Measurements from ENCODE around the gene AGRN. TPM values are rescaled to one million over a fixed set of nuclear protein-coding genes. Genes with fewer than 3 reads are reported as not detected.
"Not testable (repeated sequence)": the region's sequence is repeated elsewhere in the genome, so short reads cannot be mapped to it uniquely, and the experiment has no call there.

AGRN gene
- total and polyA plus RNA-seq, 4 experiments from 2014 or later, result 1.2 to 1.4 TPM; not detected in 2

GRCh38 chr1:1027791-1028190, 7.9 kb downstream of the AGRN start:
- Histone ChIP-seq H3K4me3 (ENCODE audit: low read length in 2 of 2) (no peak overlapping the region), H3K27me3 (ENCODE audit: insufficient read depth, low read length) (peaks cover 5% of the 10 kb centered on the region), H3K27ac (ENCODE audit: low read depth, low read length) (no peak overlapping the region), H3K4me1 (ENCODE audit: insufficient read depth, low read length) (peaks cover 8% of the 10 kb centered on the region), H3K9me3 (ENCODE audit: control insufficient read depth in 1 of 2, low read length in 2 of 2) (no peaks in the 10 kb centered on the region), H3K36me3 (ENCODE audit: insufficient read depth, low read length) (no peaks in the 10 kb centered on the region)
- ChIA-PET POLR2A (ENCODE audit: partially characterized antibody) (no interaction called here), CTCF (ENCODE audit: partially characterized antibody) (no interaction called here)
- H3K36me3 Mint-ChIP-seq, result no peaks in the 10 kb centered on the region
- H3K4me3 Mint-ChIP-seq, result no peak overlapping the region
- peaks cover 0 to 13% (median 3%) of the 10 kb centered on the region in 4 donors for H3K4me1 Mint-ChIP-seq
- H3K27me3 Mint-ChIP-seq, result peaks cover 6 to 10% of the 10 kb centered on the region in 2 donors
- intact Hi-C loops (cut with micrococcal nuclease), result no loop called here
- no peak for DNase-seq
- H3K9me3 Mint-ChIP-seq, result peaks cover 0 to 5% (median 0%) of the 10 kb centered on the region in 8 donors
- H3K27ac Mint-ChIP-seq, result no peak overlapping the region

- H3K27ac ChIP-seq (ENCODE audit: low read depth, low read length); H3K4me1 Mint-ChIP-seq; DNase-seq; intact Hi-C loops (cut with micrococcal nuclease); H3K9me3 ChIP-seq (ENCODE audit: control insufficient read depth in 1 of 2, low read length in 2 of 2); H3K4me3 ChIP-seq (ENCODE audit: low read length in 2 of 2); POLR2A ChIA-PET (ENCODE audit: partially characterized antibody); H3K9me3 Mint-ChIP-seq; H3K4me3 Mint-ChIP-seq; H3K36me3 ChIP-seq (ENCODE audit: insufficient read depth, low read length); H3K36me3 Mint-ChIP-seq: not testable (repeated sequence)
- H3K4me1 ChIP-seq (ENCODE audit: insufficient read depth, low read length), result peaks cover 12% of the 10 kb centered on the region
- H3K27ac Mint-ChIP-seq, result peak overlapping the region in 1 of 7 donors; percentile 30
- peaks cover 10 to 12% of the 10 kb centered on the region in 2 donors for H3K27me3 Mint-ChIP-seq
- peaks cover 12% of the 10 kb centered on the region for H3K27me3 ChIP-seq (ENCODE audit: insufficient read depth, low read length)
- CTCF ChIA-PET (ENCODE audit: partially characterized antibody), result interaction anchor here (1.0 kb wide), 1 partner anchor 9 kb away, joined by 3 read pairs; no protein-coding TSS in a partner anchor
These were observed 11.1 kb downstream of the AGRN start for GRCh38 chr1:1030867-1031658.

GRCh38 chr1:1031659-1032235, 11.8 kb downstream of the AGRN start:
- Mint-ChIP-seq H3K36me3 (no peaks in the 10 kb centered on the region), H3K9me3 (peaks cover 0 to 3% (median 0%) of the 10 kb centered on the region in 8 donors), H3K4me1 (peaks cover 0 to 8% (median 3%) of the 10 kb centered on the region in 4 donors), H3K27me3 (peaks cover 11 to 13% of the 10 kb centered on the region in 2 donors), H3K4me3 (peak overlapping the region in 2 of 8 donors; percentile 52 to 62), H3K27ac (peak overlapping the region in 1 of 7 donors; percentile 30)
- POLR2A ChIA-PET (ENCODE audit: partially characterized antibody), result interaction anchor here (1.5 kb wide), 1 partner anchor 32 kb away, joined by 4 read pairs; no protein-coding TSS in a partner anchor
- Histone ChIP-seq H3K4me3 (ENCODE audit: low read length in 2 of 2) (no peak overlapping the region), H3K27me3 (ENCODE audit: insufficient read depth, low read length) (peaks cover 12% of the 10 kb centered on the region), H3K36me3 (ENCODE audit: insufficient read depth, low read length) (no peaks in the 10 kb centered on the region), H3K27ac (ENCODE audit: low read depth, low read length) (no peak overlapping the region), H3K9me3 (ENCODE audit: control insufficient read depth in 1 of 2, low read length in 2 of 2) (no peaks in the 10 kb centered on the region), H3K4me1 (ENCODE audit: insufficient read depth, low read length) (peaks cover 12% of the 10 kb centered on the region)
- intact Hi-C loops (cut with micrococcal nuclease), result loop anchor here (2.0 kb wide), 1 partner anchor 409 kb away; no protein-coding TSS in a partner anchor
- no peak for DNase-seq
- CTCF ChIA-PET (ENCODE audit: partially characterized antibody), result interaction anchor here (1.0 to 1.9 kb wide), 2 partner anchors 8 to 260 kb away, joined by 3 to 4 read pairs; no protein-coding TSS in a partner anchor

GRCh38 chr1:1032424-1032823, 12.5 kb downstream of the AGRN start:
- H3K4me1 ChIP-seq (ENCODE audit: insufficient read depth, low read length), result peaks cover 12% of the 10 kb centered on the region
- H3K27me3 ChIP-seq (ENCODE audit: insufficient read depth, low read length), result peaks cover 12% of the 10 kb centered on the region
- Mint-ChIP-seq H3K9me3 (peaks cover 0 to 3% (median 0%) of the 10 kb centered on the region in 8 donors), H3K27ac (peak overlapping the region in 1 of 7 donors; percentile 30), H3K4me3 (peak overlapping the region in 5 of 8 donors; percentile 17 to 67 (median 52)), H3K36me3 (no peaks in the 10 kb centered on the region), H3K4me1 (peaks cover 0 to 8% (median 3%) of the 10 kb centered on the region in 4 donors), H3K27me3 (peaks cover 13% of the 10 kb centered on the region in 2 donors)
- no peaks in the 10 kb centered on the region for H3K36me3 ChIP-seq (ENCODE audit: insufficient read depth, low read length)
- H3K27ac ChIP-seq (ENCODE audit: low read depth, low read length), result no peak overlapping the region
- CTCF ChIA-PET (ENCODE audit: partially characterized antibody), result interaction anchor here (1.5 to 1.9 kb wide), 2 partner anchors 14 to 259 kb away, joined by 3 to 4 read pairs; no protein-coding TSS in a partner anchor
- DNase-seq, result no peak
- POLR2A ChIA-PET (ENCODE audit: partially characterized antibody), result interaction anchor here (1.5 kb wide), 1 partner anchor 31 kb away, joined by 4 read pairs; no protein-coding TSS in a partner anchor
- intact Hi-C loops (cut with micrococcal nuclease), result loop anchor here (2.0 kb wide), 1 partner anchor 408 kb away; no protein-coding TSS in a partner anchor
- H3K4me3 ChIP-seq (ENCODE audit: low read length in 2 of 2), result no peak overlapping the region
- H3K9me3 ChIP-seq (ENCODE audit: control insufficient read depth in 1 of 2, low read length in 2 of 2), result no peaks in the 10 kb centered on the region

- H3K9me3 ChIP-seq (ENCODE audit: control insufficient read depth in 1 of 2, low read length in 2 of 2), result no peaks in the 10 kb centered on the region
- no peak overlapping the region for H3K27ac ChIP-seq (ENCODE audit: low read depth, low read length)
- H3K9me3 Mint-ChIP-seq, result peaks cover 0 to 3% (median 0%) of the 10 kb centered on the region in 8 donors
- no peaks in the 10 kb centered on the region for H3K36me3 ChIP-seq (ENCODE audit: insufficient read depth, low read length)
- ChIA-PET CTCF (ENCODE audit: partially characterized antibody) (interaction anchor here (1.5 to 1.9 kb wide), 2 partner anchors 15 to 259 kb away, joined by 3 to 4 read pairs; no protein-coding TSS in a partner anchor), POLR2A (ENCODE audit: partially characterized antibody) (interaction anchor here (1.4 to 1.5 kb wide), 2 partner anchors 30 to 35 kb away, joined by 3 to 4 read pairs; no protein-coding TSS in a partner anchor)
- peak overlapping the region in 6 of 8 donors; percentile 41 to 70 (median 61) for H3K4me3 Mint-ChIP-seq
- intact Hi-C loops (cut with micrococcal nuclease), result loop anchor here (1.0 to 2.0 kb wide), 2 partner anchors 31 to 408 kb away; no protein-coding TSS in a partner anchor
- no peaks in the 10 kb centered on the region for H3K36me3 Mint-ChIP-seq
- H3K27me3 Mint-ChIP-seq, result peaks cover 13 to 16% of the 10 kb centered on the region in 2 donors
- no peak overlapping the region for H3K27ac Mint-ChIP-seq
- H3K27me3 ChIP-seq (ENCODE audit: insufficient read depth, low read length), result peaks cover 12% of the 10 kb centered on the region
- H3K4me1 Mint-ChIP-seq, result peaks cover 0 to 8% (median 3%) of the 10 kb centered on the region in 4 donors
- DNase-seq, result peak; percentile 70 to 88 (median 74)
- peak overlapping the region in 1 of 2 donors; percentile 38 for H3K4me3 ChIP-seq (ENCODE audit: low read length in 2 of 2)
- peaks cover 12% of the 10 kb centered on the region for H3K4me1 ChIP-seq (ENCODE audit: insufficient read depth, low read length)
These were observed 13.2 kb downstream of the AGRN start for GRCh38 chr1:1033009-1033587.

GRCh38 chr1:1033731-1034438, 14.0 kb downstream of the AGRN start:
- POLR2A ChIA-PET (ENCODE audit: partially characterized antibody), result interaction anchor here (1.4 kb wide), 1 partner anchor 34 kb away, joined by 3 read pairs; no protein-coding TSS in a partner anchor
- H3K27me3 ChIP-seq (ENCODE audit: insufficient read depth, low read length), result peaks cover 12% of the 10 kb centered on the region
- H3K4me1 Mint-ChIP-seq, result peaks cover 0 to 15% (median 5%) of the 10 kb centered on the region in 4 donors
- H3K27ac Mint-ChIP-seq, result no peak overlapping the region
- DNase-seq, result no peak
- no peak overlapping the region for H3K4me3 ChIP-seq (ENCODE audit: low read length in 2 of 2)
- H3K27me3 Mint-ChIP-seq, result peaks cover 16 to 17% of the 10 kb centered on the region in 2 donors
- H3K36me3 ChIP-seq (ENCODE audit: insufficient read depth, low read length), result no peaks in the 10 kb centered on the region
- H3K36me3 Mint-ChIP-seq, result no peaks in the 10 kb centered on the region
- H3K4me1 ChIP-seq (ENCODE audit: insufficient read depth, low read length), result peaks cover 13% of the 10 kb centered on the region
- intact Hi-C loops (cut with micrococcal nuclease), result loop anchor here (1.0 to 2.0 kb wide), 2 partner anchors 30 to 407 kb away; no protein-coding TSS in a partner anchor
- CTCF ChIA-PET (ENCODE audit: partially characterized antibody), result interaction anchor here (1.5 to 1.9 kb wide), 2 partner anchors 16 to 258 kb away, joined by 3 to 4 read pairs; no protein-coding TSS in a partner anchor
- no peaks in the 10 kb centered on the region for H3K9me3 ChIP-seq (ENCODE audit: control insufficient read depth in 1 of 2, low read length in 2 of 2)
- peaks cover 0 to 3% (median 0%) of the 10 kb centered on the region in 8 donors for H3K9me3 Mint-ChIP-seq
- peak overlapping the region in 3 of 8 donors; percentile 25 to 60 (median 46) for H3K4me3 Mint-ChIP-seq
- H3K27ac ChIP-seq (ENCODE audit: low read depth, low read length), result no peak overlapping the region
